MM.1S (cell line): ENCODE measurements around the gene DHX35.

Experiments
- CTCF ChIP-seq: fragments of 300-600 bp; sonication (generic); IDR thresholded peaks from 2 replicates; pipeline ENCODE4 v1.5.1; 2016; ENCODE audit warnings: antibody characterized with exemption, low read length, mixed read lengths
- EZH2 ChIP-seq: fragments of 300-600 bp; sonication (generic); optimal IDR thresholded peaks from 2 replicates; pipeline ENCODE3; 2017; ENCODE audit warnings: low read depth, mild to moderate bottlenecking, antibody characterized with exemption, low read length, mixed read lengths

DNA sequence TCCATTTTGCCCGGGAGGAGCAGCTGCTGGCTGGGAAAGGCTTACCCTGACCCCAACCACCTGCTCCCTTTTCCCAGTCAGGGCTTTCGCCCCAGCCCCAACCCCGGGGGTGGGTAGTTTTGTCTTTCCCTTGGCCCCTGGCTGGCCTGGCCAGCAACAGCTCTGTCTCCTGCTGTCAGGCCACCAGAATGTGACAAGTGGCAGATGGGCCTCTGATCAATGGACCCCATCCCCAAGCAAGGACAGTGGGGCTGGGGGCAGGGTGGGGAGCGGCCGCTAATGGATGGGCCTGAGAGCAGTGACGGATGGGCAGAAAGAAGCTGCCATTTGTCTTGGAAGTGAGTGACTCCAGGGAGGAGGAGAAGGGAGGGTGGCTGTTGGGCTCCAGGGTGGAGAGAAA, 121.6 kb downstream of the DHX35 start:
- TF ChIP-seq CTCF, result no peak
- no peak for TF ChIP-seq EZH2
